Measurements from ENCODE around the gene NCOA3. TPM values are rescaled to one million over a fixed set of nuclear protein-coding genes. Genes with fewer than 3 reads are reported as not detected.
"Not testable (repeated sequence)": the region's sequence is repeated elsewhere in the genome, so short reads cannot be mapped to it uniquely, and the experiment has no call there.

NCOA3 gene
- total RNA-seq = 72.8 TPM

DNA sequence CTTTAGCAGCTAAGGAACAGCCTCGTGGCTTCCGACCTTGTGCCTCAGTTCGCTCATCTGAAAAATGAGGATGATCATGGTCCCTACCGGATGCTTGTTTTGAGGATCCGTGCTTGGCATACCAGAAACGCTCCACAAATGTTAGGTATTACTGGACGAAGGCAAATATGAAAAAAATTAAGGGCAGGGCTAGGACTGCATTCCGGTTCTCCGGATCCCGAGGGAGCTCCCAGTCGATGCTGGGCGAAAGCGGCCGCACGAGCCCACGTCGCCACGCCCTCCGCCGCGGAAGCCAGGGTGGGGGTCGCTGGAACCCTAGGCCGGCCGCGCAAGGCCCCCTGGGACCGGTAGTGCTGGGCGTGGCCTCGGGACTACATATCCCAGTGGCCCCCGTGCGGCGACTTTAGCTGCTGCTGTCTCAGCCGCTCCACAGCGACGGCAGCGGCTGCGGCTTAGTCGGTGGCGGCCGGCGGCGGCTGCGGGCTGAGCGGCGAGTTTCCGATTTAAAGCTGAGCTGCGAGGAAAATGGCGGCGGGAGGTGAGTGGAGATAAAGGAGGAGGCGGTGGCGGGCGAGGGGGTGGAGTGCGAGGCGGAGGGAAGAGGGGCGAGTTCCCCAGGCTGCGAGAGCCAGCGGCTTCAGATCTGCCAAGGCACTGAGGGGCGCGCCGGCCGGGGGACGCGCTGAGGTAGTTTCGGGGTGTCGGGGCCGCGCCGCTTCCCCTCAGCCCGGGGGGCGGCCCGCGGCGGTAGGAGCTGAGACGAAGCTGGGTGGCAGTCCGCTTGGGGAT lies at the start of gene NCOA3:
NCOA3 (plus strand) TSS at position 406 of the 789 bp plus-strand sequence. CDS start 120,361 bp downstream, outside the sequence.
- Histone ChIP-seq H3K9me3 (ENCODE audit: low read depth, low read length) (no peaks in the 10 kb centered on the region), H3K4me1 (ENCODE audit: insufficient read depth, low read length) (peaks cover 37% of the 10 kb centered on the region), H3K4me3 (ENCODE audit: low read length) (peak within 1 kb of the TSS; percentile 79), H3K27me3 (ENCODE audit: insufficient read depth, low read length) (no peaks in the 10 kb centered on the region)

DNA sequence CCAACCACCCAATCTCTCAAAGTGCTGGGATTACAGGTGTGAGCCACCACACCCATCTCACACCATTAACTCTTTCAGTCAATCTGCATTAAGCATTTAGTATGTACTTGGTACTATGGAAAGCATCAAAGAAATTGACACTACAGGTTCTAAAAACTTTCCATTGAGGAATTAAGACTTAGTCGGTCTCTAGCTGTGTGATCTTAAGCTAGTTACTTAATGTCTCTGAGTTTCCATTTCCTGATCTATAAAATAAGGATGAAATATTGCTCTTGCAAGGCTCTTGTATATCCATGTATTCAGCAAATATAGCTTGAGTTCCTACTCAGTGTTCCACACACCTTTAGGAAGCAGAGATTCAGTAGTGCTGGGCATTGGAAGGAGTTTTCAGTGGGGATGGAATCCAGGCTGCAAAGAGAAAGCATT lies 48.9 kb upstream of the NCOA3 start:
- Histone ChIP-seq H3K9me3 (ENCODE audit: low read depth, low read length) (no peaks in the 10 kb centered on the region), H3K4me3 (ENCODE audit: low read length) (no peak overlapping the region), H3K27me3 (ENCODE audit: insufficient read depth, low read length) (no peaks in the 10 kb centered on the region), H3K4me1 (ENCODE audit: insufficient read depth, low read length) (peaks cover 34% of the 10 kb centered on the region)

DNA sequence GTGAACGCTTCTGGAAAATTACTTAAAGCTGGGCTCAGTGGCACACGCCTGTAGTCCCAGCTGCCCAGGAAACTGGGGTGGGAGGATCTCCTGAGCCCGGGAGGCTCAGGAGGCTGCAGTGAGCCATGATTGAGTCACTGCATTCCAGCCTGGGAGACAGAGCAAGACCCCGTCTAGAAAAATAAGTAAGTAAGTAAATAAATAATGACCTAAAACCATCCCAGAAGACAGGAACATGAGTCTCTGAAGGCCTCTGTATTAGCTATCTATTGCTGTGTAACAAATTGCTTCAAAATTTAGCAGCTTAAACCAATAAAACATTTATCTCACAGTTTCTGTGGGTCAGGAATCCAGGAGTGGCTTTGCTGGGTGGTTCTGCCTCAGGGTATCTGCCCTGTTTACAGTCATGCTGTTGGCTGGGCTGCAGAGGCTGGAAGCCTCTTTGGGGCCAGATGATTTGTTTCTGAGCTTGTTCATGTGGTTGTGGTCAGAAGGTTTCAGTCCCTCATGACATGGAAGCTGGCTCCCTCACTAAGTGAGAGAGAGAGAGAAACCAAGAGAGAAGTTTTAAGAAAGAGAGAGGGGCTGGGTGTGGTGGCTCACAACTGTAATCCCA lies 48.4 kb upstream of the NCOA3 start:
- Histone ChIP-seq H3K9me3 (ENCODE audit: low read depth, low read length) (no peaks in the 10 kb centered on the region), H3K4me3 (ENCODE audit: low read length) (no peak overlapping the region), H3K4me1 (ENCODE audit: insufficient read depth, low read length) (peaks cover 34% of the 10 kb centered on the region), H3K27me3 (ENCODE audit: insufficient read depth, low read length) (no peaks in the 10 kb centered on the region)

DNA sequence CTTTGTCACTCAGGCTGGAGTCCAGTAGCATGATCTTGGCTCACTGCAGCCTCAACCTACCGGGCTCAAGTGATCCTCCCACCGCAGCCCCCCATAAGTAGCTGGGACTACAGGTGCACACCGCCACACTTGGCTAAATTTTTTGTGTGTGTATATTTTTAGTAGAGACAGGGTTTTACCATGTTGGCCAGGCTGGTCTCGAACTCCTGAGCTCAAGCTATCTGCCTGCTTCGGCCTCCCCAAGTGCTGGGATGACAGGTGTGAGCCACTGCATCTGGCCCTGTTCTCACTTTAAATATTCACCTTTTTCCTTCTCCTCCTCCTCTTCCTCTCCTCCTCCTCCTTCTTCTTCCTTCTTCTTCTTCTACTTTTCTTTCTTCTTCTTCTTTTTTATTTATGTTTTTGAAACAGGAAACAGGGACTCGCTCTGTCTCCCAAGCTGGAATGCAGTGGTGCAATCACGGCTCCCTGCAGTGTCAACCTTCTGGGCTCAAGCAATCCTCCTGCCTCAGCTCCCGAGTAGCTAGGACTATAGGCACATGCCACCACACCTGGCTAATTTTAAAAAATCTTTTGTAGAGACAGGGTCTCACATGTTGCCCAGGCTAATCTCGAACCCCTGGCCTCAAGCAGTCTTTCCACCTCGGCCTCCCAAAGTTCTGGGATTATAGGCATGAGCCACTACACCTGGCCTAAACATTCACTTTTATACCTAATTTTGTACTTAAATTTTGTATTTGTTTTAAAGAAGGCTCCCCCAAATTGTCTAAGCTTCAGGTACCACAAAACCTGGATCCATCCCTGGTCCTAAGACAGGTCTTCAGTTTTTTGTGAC lies 47.2 kb upstream of the NCOA3 start:
- peaks cover 34% of the 10 kb centered on the region for H3K4me1 ChIP-seq (ENCODE audit: insufficient read depth, low read length)
- no peaks in the 10 kb centered on the region for H3K9me3 ChIP-seq (ENCODE audit: low read depth, low read length)
- H3K4me3 ChIP-seq (ENCODE audit: low read length) = no peak overlapping the region
- no peaks in the 10 kb centered on the region for H3K27me3 ChIP-seq (ENCODE audit: insufficient read depth, low read length)

DNA sequence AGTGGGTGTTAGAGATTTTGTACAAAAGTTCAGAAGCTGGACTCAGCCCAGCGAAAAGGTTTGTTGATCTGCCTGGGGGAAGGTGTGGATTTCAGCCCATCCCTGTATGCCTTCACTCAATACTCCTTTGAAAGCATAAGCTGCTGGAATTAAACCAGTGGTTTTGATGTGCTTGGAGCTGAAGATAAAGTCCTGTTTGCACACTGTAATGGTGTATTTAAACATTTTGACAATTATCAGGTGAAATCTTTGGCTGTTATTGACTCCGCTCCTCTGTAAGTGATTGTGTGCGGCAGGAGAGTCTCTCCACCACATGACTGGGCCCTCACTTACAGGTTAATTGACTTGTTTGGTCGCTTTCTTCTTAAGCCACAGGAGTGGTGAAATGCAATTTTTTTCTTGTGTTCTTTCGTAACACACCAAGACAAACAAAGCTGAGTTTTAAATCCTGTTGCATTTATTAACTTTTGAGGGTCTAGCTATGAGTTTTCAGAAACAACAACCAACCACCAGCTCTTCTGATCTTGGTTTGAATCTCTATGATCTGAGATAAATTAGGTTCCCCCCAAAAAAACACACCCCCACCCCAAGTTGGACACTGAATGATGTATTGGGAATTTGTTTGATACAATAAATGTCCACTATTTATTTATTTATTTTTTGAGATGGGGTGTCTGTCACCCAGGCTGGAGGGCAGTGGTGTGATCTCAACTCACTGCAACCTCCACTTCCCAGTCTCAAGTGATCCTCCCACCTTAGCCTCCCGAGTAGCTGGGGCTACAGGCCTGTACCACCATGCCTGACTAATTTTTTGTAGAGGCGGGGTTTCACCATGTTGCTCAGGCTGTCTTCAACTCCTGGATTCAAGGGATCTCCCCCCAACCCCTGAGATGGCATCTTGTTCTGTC lies 46.3 kb upstream of the NCOA3 start:
- Histone ChIP-seq H3K4me1 (ENCODE audit: insufficient read depth, low read length) (peaks cover 34% of the 10 kb centered on the region), H3K4me3 (ENCODE audit: low read length) (no peak overlapping the region), H3K9me3 (ENCODE audit: low read depth, low read length) (no peaks in the 10 kb centered on the region), H3K27me3 (ENCODE audit: insufficient read depth, low read length) (no peaks in the 10 kb centered on the region)

DNA sequence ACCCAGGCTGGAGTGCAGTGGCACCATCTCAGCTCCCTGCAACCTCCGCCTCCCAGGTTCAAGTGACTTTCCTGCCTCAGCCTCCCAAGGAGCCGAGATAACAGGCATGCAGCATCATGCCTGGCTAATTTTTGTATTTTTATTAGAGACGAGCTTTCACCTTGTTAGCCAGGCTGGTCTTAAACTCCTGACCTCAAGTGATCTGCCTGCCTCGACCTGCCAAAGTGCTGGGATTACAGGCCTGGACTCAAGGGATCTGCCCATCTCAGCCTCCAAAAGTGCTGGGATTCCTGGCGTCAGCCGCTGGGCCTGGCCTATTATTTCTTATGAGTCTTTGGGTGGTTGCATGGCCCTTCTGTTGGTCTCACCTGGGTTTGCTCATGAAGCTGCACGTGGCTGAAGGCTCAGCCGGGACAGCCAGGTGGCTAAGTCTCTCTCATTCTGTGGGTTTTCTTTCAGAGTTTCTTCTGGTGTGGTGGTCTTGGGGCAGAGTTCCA lies 45.6 kb upstream of the NCOA3 start:
- Histone ChIP-seq H3K27me3 (ENCODE audit: insufficient read depth, low read length) (no peaks in the 10 kb centered on the region), H3K4me3 (ENCODE audit: low read length) (no peak overlapping the region), H3K4me1 (ENCODE audit: insufficient read depth, low read length) (peaks cover 34% of the 10 kb centered on the region), H3K9me3 (ENCODE audit: low read depth, low read length) (no peaks in the 10 kb centered on the region)

DNA sequence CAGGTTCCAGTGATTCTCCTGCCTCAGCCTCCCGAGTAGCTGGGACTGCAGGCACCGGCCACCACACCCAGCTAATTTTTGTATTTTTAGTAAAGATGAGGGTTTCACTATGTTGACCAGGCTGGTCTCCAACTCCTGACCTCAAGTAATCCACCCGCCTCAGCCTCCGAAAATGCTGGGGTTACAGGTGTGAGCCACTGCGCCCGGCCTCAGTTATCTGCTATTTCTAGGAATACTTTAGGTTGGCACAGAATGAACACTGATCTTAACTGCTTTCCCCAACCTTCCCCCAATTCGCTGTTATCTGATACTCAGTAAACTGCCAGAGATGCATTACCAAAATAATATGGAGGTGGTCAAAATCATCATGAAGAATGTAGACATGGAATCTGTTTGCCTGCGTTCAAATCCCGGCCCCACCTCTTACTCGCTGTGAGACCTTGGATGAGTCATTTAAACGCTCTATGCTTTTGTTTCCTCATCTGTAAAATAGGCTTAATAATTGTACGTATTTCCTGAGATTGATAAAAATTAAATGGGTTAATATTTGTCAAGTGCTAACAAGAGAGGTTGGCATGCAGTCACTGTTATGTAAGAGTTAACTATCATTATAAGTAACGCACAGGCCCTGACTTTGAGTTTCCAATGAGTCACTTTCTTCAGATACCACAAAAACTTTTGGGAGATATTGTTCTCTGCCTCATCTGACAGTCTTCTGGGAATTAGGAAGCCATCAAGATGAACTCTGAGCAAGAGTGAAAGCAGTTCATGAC lies 44.5 kb upstream of the NCOA3 start:
- H3K4me3 ChIP-seq (ENCODE audit: low read length) = no peak overlapping the region
- no peaks in the 10 kb centered on the region for H3K27me3 ChIP-seq (ENCODE audit: insufficient read depth, low read length)
- no peaks in the 10 kb centered on the region for H3K9me3 ChIP-seq (ENCODE audit: low read depth, low read length)
- H3K4me1 ChIP-seq (ENCODE audit: insufficient read depth, low read length) = peaks cover 34% of the 10 kb centered on the region

DNA sequence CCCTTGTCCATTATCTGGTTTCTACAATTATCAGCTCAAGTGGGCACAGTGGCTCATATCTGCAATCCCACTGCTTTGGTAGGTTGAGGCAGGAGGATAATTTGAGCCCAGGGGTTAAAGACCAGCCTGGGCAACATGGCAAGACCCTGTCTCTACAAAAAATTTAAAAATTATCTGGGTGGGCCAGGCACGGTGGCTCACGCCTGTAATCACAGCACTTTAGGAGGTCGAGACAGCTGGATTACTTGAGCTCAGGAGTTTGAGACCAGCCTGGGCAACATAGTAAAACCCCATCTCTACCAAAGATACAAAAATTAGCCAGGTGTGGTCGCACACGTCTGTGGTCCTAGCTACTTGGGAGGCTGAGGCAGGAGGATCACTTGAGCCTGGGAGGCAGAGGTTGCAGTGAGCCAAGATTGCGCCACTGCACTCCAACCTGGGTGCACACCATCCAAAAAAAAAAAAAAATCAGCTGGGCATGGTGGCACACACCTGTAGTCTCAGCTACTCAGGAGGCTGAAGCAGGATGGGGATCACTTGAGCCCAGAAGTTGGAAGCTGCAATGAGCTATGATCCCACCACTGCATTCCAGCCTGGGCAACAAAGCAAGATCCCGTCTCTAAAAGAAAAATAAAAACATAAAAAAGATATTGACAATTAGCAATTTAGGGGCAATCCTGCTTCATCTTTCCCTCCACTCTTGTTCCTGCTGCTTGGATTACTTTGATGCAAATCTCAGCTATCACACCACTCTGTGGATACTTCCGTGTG lies 43.2 kb upstream of the NCOA3 start:
- H3K4me1 ChIP-seq (ENCODE audit: insufficient read depth, low read length) = peaks cover 24% of the 10 kb centered on the region
- not testable (repeated sequence) for H3K4me3 ChIP-seq (ENCODE audit: low read length); H3K9me3 ChIP-seq (ENCODE audit: low read depth, low read length); H3K27me3 ChIP-seq (ENCODE audit: insufficient read depth, low read length)

DNA sequence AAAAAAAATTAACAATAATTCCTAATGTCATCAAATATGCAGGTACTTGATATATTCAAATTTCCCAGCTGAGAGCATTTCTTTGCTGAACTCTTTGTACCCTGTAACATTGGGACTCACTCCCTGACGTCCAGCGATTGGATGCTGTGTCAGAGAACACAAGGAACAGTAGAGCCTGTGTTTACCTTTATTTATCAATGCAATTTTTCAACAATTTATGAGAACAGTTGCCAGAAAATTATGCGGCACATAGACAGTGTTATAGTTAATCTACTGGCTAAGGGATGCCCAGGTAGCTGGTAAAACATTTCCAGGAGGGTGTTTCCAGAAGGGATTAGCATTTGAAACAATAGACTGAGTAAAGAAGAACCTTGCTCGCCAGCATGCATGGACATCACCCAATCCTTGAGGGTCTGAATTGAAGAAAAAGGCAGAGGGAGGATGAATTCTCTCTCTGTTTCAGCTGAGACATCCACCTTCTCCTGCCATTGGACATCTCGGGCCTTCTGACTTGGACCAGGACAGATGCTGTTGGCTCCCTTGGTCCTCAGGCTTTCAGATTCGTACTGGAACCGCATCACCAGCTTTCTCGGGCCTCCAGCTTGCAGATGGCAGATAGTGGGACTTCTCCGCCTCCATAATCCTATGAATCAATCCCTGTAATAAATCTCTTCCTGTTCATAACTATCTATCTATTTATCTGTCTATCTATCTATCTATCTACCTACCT lies 42.2 kb upstream of the NCOA3 start:
- Histone ChIP-seq H3K4me3 (ENCODE audit: low read length) (no peak overlapping the region), H3K4me1 (ENCODE audit: insufficient read depth, low read length) (peaks cover 15% of the 10 kb centered on the region), H3K27me3 (ENCODE audit: insufficient read depth, low read length) (no peaks in the 10 kb centered on the region), H3K9me3 (ENCODE audit: low read depth, low read length) (no peaks in the 10 kb centered on the region)

DNA sequence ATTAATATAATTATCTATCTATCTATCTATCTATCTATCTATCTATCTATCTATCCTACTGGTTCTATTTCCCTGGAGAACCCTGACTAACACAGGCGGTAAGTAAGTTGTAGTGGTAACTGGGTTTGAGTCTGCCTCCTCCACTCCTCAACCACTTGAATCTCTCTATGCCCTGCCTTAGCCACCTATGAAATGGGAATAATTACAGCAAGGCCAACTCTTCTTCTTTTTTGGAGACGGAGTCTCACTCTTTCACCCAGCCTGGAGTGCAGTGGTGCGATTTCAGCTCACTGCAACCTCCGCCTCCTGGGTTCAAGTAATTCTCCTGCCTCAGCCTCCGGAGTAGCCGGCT lies 41.0 kb upstream of the NCOA3 start:
- not testable (repeated sequence) for H3K4me1 ChIP-seq (ENCODE audit: insufficient read depth, low read length); H3K9me3 ChIP-seq (ENCODE audit: low read depth, low read length); H3K4me3 ChIP-seq (ENCODE audit: low read length); H3K27me3 ChIP-seq (ENCODE audit: insufficient read depth, low read length)

DNA sequence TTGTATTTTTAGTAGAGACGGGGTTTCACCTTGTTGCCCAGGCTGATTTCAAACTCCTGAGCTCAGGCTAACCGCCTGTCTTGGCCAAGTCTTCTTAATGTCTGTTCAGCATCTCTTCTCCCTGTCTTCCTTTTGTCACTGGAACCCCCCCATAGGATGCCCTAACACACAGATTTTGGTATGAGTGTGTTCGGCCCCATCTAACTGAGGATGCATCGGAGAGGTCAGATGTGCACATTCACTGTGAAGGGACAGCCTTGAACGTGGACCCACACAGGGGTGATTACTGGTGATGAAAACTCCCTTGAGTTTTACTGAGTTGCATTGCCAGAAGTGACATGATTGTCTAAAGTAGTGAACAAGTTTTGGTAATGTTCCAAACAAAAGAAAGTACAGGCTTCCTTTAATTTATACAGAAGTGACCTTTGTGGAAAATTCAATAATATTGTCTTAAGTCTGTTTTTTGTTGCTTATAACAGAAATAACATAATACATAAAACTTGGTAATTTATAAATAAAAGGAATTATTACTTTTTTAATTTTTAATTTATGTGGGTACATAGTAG lies 40.5 kb upstream of the NCOA3 start:
- Histone ChIP-seq H3K4me3 (ENCODE audit: low read length) (no peak overlapping the region), H3K27me3 (ENCODE audit: insufficient read depth, low read length) (no peaks in the 10 kb centered on the region), H3K9me3 (ENCODE audit: low read depth, low read length) (no peaks in the 10 kb centered on the region), H3K4me1 (ENCODE audit: insufficient read depth, low read length) (peaks cover 6% of the 10 kb centered on the region)

DNA sequence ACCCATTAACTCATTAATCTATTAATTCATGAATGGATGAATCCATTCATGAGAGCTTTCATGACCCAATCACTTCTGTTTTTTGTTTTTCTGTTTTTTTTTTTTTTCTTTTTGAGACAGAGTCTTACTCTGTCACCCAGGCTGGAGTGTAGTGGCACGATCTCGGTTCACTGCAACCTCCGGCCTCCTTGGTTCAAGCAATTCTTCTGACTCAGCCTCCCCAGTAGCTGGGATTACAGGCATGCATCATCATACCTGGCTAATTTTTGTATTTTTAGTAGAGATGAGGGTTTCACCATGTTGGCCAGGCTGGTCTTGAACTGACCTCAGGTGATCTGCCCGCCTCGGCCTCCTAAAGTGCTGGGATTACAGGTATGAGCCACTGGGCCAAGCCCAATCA lies 39.8 kb upstream of the NCOA3 start:
- not testable (repeated sequence) for H3K27me3 ChIP-seq (ENCODE audit: insufficient read depth, low read length); H3K4me3 ChIP-seq (ENCODE audit: low read length); H3K4me1 ChIP-seq (ENCODE audit: insufficient read depth, low read length); H3K9me3 ChIP-seq (ENCODE audit: low read depth, low read length)

All from mononuclear cell (primary cell).